Measurements from ENCODE around the gene C2CD2L.

- TF ChIP-seq CREB5 (CRISPR knock-in tag; IDR thresholded peaks at IDR 0.05; ENCODE audit: low read depth): no peak
- TF ChIP-seq, protein P1, sequence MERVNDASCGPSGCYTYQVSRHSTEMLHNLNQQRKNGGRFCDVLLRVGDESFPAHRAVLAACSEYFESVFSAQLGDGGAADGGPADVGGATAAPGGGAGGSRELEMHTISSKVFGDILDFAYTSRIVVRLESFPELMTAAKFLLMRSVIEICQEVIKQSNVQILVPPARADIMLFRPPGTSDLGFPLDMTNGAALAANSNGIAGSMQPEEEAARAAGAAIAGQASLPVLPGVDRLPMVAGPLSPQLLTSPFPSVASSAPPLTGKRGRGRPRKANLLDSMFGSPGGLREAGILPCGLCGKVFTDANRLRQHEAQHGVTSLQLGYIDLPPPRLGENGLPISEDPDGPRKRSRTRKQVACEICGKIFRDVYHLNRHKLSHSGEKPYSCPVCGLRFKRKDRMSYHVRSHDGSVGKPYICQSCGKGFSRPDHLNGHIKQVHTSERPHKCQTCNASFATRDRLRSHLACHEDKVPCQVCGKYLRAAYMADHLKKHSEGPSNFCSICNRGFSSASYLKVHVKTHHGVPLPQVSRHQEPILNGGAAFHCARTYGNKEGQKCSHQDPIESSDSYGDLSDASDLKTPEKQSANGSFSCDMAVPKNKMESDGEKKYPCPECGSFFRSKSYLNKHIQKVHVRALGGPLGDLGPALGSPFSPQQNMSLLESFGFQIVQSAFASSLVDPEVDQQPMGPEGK (CRISPR knock-in tag; IDR thresholded peaks at IDR 0.05; ENCODE audit: borderline replicate concordance): no peak
These were observed 3.3 kb downstream of the C2CD2L start for GRCh38 chr11:119110439-119110838.
